Activated naive CD4-positive, alpha-beta T cell treated with anti-CD3 and anti-CD28 coated beads for 36 hours (primary cell): ENCODE results near the gene CMIP. TPM values are rescaled to one million over a fixed set of nuclear protein-coding genes. Genes with fewer than 3 reads are reported as not detected.
"Not testable (repeated sequence)": the region's sequence is repeated elsewhere in the genome, so short reads cannot be mapped to it uniquely, and the experiment has no call there.

ENCODE experiments used
- CTCF ChIA-PET: fragments of 350-600 bp; sonication (Branson Sonifier 250); formaldehyde crosslinking; loops from one replicate; lab custom pipeline; 2021; ENCODE audit warnings: antibody characterized with exemption; lab: Charles Lee
- DNase-seq: peaks from one replicate; pipeline ENCODE4 v3.0.0-alpha.2; 2020
- H3K27ac Mint-ChIP-seq: one replicate; pipeline ENCODE4 v1.8.0; 2021; ENCODE audit warnings: mild to moderate bottlenecking, mixed read lengths
- H3K27me3 Mint-ChIP-seq: one replicate; pipeline ENCODE4 v1.8.0; 2021; ENCODE audit warnings: low read depth, mixed read lengths
- H3K36me3 Mint-ChIP-seq: one replicate; pipeline ENCODE4 v1.8.0; 2021; ENCODE audit warnings: low read depth, mixed read lengths
- H3K4me1 Mint-ChIP-seq: one replicate; pipeline ENCODE4 v1.8.0; 2021; ENCODE audit warnings: low read depth, mixed read lengths
- H3K4me3 Mint-ChIP-seq: one replicate; pipeline ENCODE4 v1.8.0; 2021; ENCODE audit warnings: mild to moderate bottlenecking, moderate library complexity, mixed read lengths
- H3K9me3 Mint-ChIP-seq: one replicate; pipeline ENCODE4 v1.8.0; 2021; ENCODE audit warnings: mixed read lengths
- intact Hi-C: fragments of 100-400 bp; cut with micrococcal nuclease; formaldehyde crosslinking; loops from one replicate; pipeline ENCODE4 v1.15.1; 2023
- total RNA-seq, 2 experiments: library from RNA; stranded (reverse); gene quantifications; one replicate each; pipeline ENCODE4 v1.2.3, GENCODE V29; 2021

The CMIP gene
- total RNA-seq, 2 experiments from 2014 or later: 28.6 to 28.8 TPM

DNA sequence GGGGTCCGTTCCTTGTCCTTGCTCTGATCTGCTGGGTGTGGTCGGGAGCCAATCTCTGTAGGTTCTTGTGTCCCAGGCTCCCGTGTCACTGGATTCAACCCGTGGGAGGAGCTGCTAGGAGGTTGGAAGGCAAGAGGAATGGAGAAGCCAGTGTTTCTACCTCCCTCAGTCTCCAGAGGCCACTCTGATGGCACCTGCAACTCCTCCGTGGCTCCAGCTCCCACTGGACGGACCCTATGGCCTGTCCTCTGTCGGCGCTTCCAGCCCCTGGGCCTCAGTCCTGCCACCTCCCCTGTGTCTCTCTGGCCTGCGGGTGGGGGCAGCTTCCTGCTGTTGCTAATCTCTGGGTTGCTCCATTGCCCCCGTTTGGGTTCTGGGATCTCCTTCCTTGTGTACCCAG, 71.1 kb downstream of the CMIP start:
- intact Hi-C loops: no loop called here
- CTCF ChIA-PET: no interaction called here
- peaks cover 3% of the 10 kb centered on the region for H3K4me1 Mint-ChIP-seq
- H3K4me3 Mint-ChIP-seq: no peak overlapping the region
- no peak for DNase-seq
- no peak overlapping the region for H3K27ac Mint-ChIP-seq
- H3K9me3 Mint-ChIP-seq: no peaks in the 10 kb centered on the region
- H3K27me3 Mint-ChIP-seq: no peaks in the 10 kb centered on the region
- H3K36me3 Mint-ChIP-seq: no peaks in the 10 kb centered on the region

DNA sequence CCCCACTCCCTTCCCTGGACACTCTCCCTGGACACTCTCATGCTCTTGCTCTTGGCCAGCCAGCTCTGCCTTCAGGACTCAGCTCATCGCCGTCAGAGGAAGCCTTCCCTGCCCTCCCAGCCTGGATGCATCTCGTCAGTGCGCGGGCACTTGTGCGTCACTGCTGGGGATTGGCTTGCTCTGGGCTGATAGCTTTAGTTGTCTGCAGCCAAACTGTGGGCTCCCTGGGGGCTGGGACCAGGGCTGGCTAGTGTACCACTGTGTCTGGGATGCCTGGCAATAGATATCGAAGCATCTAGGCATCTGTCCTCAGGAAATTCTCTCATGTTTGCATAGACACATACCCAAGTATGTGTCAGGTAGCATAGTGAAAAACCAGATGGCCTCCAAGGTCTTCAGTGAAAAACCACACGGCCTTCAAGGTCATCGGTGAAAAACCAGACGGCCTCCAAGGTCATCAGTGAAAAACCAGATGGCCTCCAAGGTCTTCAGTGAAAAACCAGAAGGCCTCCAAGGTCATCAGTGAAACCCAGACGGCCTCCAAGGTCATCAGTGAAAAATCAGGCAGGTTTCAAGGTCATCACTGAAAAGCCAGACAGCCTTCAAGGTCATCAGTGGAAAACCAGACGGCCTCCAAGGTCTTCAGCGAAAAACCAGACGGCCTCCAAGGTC, 72.0 kb downstream of the CMIP start:
- Mint-ChIP-seq H3K27ac (no peak overlapping the region), H3K36me3 (no peaks in the 10 kb centered on the region), H3K4me3 (no peak overlapping the region), H3K9me3 (no peaks in the 10 kb centered on the region), H3K4me1 (peaks cover 11% of the 10 kb centered on the region), H3K27me3 (no peaks in the 10 kb centered on the region)
- CTCF ChIA-PET: no interaction called here
- DNase-seq: no peak
- intact Hi-C loops: no loop called here

DNA sequence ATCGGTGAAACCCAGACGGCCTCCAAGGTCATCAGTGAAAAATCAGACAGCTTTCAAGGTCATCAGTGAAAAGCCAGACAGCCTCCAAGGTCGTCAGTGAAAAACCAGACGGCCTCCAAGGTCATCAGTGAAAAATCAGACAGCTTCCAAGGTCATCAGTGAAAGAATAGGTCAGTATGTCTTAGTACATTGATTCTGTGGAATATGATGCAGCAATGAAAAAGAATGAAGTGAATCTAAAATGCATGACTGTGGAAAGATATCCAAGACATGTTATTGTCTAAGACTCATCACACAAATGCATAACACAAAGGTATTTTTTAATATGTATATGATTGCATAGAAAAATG, 72.5 kb downstream of the CMIP start:
- DNase-seq: no peak
- CTCF ChIA-PET: no interaction called here
- no peaks in the 10 kb centered on the region for H3K36me3 Mint-ChIP-seq
- H3K4me1 Mint-ChIP-seq: peaks cover 12% of the 10 kb centered on the region
- intact Hi-C loops: no loop called here
- no peaks in the 10 kb centered on the region for H3K9me3 Mint-ChIP-seq
- H3K27me3 Mint-ChIP-seq: no peaks in the 10 kb centered on the region
- H3K4me3 Mint-ChIP-seq: no peak overlapping the region
- no peak overlapping the region for H3K27ac Mint-ChIP-seq

DNA sequence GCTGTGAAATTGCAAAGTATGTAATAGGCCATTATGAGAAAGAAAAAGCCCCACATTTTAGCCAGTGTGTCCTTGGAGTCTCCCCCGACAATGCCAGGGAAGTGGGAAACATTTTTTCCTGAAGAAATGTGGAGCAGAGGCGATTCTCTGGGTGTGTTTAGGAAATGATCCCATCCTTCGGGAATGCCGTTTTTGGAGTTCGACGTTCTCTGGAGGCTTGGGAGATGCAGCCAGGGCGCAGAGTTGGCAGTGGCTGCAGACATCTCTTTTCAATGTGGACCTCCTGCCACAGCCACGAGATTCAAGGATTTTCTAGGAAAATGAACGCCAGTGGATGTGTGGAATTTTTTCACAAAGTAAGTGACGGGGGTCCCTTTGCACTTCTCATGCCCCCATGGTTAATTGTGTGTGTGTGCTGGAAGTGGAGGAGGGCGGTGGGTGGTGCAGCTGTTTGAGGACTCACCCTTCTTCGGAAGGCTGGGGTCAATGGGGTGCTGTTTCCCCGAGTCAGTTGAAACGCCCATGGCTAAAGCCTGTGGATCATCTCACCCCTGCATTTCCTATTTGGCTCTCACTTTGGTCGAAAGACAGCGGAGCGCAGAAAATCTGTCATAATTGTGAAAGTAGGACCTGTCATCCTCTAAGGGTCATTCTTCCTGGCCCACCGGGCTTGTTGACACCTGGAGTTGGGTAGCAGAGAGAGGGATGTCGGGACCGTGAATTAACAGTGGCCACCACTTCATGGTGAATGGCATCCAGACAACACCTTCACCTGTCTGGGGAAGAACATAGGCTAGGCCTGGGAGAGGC, 73.2 kb downstream of the CMIP start:
- DNase-seq: no peak
- H3K36me3 Mint-ChIP-seq: no peaks in the 10 kb centered on the region
- CTCF ChIA-PET: no interaction called here
- H3K4me3 Mint-ChIP-seq: no peak overlapping the region
- no peak overlapping the region for H3K27ac Mint-ChIP-seq
- H3K27me3 Mint-ChIP-seq: no peaks in the 10 kb centered on the region
- no peaks in the 10 kb centered on the region for H3K9me3 Mint-ChIP-seq
- intact Hi-C loops: no loop called here
- peaks cover 12% of the 10 kb centered on the region for H3K4me1 Mint-ChIP-seq

DNA sequence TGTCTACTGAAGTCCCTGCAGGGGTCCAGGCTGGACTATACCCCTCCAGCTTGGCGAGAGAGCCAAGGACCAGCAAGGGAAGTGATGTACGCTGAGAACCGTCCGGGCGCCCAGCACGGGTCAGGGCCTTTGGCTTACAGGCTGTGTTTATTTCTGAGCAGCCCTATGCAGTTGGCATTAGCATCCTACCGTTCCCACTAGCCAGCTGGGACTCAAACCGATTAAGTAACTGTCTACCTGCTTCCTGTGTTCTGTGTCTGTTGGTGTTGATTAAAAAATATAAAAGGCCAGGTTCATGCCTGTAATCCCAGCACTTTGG, 73.8 kb downstream of the CMIP start:
- peaks cover 12% of the 10 kb centered on the region for H3K4me1 Mint-ChIP-seq
- H3K9me3 Mint-ChIP-seq: no peaks in the 10 kb centered on the region
- CTCF ChIA-PET: no interaction called here
- H3K27me3 Mint-ChIP-seq: no peaks in the 10 kb centered on the region
- no peak overlapping the region for H3K27ac Mint-ChIP-seq
- H3K4me3 Mint-ChIP-seq: no peak overlapping the region
- intact Hi-C loops: no loop called here
- no peaks in the 10 kb centered on the region for H3K36me3 Mint-ChIP-seq
- no peak for DNase-seq

DNA sequence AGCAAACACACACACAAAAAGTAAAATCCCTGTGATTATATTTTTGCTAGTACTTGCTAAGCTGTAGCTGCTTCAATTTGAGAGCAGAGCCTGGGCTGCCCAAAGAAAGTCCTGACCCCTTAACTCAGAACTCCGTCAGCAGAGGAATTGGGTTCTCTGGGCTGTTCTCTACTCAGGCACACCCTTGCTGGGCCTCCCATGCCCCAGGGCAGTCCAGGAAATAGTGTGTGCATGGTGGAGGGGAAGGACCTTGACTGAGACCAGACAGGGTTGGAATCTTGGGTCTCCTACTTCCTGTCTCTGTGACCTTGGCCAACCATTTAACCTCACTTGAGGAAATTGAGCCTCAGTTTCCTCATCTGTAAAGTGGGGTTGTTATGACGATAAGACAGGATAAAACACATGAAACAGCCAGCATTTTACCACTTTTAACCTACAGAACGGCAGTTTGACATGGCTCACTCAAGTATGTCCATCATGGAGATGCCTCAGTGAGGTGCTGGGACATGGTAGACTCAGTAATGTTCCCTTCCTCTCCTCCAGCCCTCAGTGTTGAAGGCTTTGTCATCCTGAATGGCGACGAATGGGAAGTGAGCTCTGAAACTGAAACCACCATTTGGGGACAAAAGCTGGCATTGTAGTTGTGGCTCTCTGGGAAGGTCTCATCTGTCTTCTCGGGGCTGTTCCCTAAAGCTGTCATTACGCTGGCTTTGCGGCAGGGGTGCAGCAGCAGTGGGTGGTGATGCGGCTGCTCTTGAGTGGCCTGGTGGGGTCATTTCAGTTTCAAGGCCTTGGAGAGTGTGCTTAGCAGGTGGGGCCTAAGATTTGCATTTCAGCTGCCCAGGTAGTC, 74.9 kb downstream of the CMIP start:
- DNase-seq: no peak
- Mint-ChIP-seq H3K4me3 (no peak overlapping the region), H3K27ac (no peak overlapping the region), H3K9me3 (no peaks in the 10 kb centered on the region), H3K36me3 (no peaks in the 10 kb centered on the region), H3K27me3 (no peaks in the 10 kb centered on the region), H3K4me1 (peaks cover 12% of the 10 kb centered on the region)
- intact Hi-C loops: no loop called here
- CTCF ChIA-PET: no interaction called here

DNA sequence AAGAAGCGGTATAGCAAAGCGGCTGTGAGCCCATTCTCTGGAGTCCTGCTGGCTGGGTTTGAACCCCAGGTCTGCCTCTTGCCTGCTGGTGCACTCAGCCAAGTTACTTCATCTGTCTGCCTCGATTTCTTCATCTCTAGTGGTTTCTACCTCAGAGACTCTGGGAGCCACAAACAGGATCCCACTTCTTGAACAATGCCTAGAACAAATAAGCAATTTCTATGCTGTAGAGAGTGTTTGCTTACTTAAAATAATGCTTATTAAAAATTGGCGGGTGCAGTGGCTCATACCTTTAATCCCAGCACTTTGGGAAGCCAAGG, 75.5 kb downstream of the CMIP start:
- Mint-ChIP-seq H3K9me3 (no peaks in the 10 kb centered on the region), H3K27ac (no peak overlapping the region), H3K27me3 (no peaks in the 10 kb centered on the region), H3K36me3 (no peaks in the 10 kb centered on the region), H3K4me3 (no peak overlapping the region), H3K4me1 (peaks cover 12% of the 10 kb centered on the region)
- CTCF ChIA-PET: no interaction called here
- no peak for DNase-seq
- intact Hi-C loops: no loop called here

DNA sequence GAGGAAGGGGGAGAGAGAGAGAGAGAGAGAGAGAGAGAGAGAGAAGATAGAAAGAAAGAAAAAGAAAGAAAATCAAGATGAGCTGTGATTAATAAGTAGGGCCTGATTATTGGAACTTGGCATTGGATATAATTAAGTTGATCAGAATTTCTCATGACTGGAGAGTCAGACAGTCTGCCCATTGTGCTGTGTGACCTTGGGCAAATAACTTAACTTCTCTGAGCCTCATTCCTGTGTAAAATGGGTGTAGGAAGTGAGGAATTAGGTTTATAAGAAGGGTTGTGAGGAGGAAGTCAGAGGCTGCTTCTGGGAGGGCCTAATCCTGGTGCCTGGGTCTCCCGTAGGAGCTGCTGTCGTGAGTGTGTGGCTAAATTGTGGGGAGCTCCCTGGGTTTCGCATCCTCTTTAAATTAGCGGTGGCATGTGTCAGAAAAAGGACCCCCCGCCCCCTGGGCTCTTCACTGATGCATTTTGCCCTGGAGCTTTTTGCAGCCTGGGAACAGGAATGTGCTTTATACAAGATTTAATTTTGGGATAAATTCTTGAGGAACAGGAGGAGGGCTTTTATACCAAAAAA, 76.0 kb downstream of the CMIP start:
- no peak for DNase-seq
- H3K9me3 Mint-ChIP-seq: no peaks in the 10 kb centered on the region
- CTCF ChIA-PET: interaction anchor here (0.7 to 0.8 kb wide), 2 partner anchors 9 to 51 kb away, joined by 3 read pairs; no protein-coding TSS in a partner anchor
- no peak overlapping the region for H3K4me3 Mint-ChIP-seq
- H3K27me3 Mint-ChIP-seq: no peaks in the 10 kb centered on the region
- no peak overlapping the region for H3K27ac Mint-ChIP-seq
- intact Hi-C loops: no loop called here
- H3K36me3 Mint-ChIP-seq: no peaks in the 10 kb centered on the region
- peaks cover 12% of the 10 kb centered on the region for H3K4me1 Mint-ChIP-seq

DNA sequence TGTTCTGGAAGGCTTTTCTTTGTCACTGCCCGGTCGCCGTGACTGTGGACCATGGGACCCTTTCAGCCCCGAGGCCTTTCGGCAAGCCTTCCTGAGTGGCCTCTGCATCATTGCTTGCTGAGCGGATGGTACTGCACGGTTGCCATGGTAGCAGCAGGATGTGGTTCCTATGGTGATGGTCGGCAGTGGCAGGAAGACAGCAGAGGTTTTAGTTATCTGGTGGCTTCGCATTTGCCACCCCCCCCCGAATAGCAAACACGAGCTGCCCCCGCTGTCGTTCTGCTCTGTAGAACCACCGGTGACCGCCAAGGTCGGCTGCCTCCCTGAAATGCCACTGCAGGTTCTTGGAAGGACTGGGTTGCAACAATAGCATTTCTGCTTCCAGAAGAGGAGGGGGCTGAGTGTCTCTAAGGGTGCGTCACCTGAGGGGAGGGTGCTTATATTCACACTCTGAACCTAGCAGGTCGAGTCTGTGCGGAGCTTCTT, 76.6 kb downstream of the CMIP start:
- peak; percentile 77 for DNase-seq
- Mint-ChIP-seq H3K9me3 (no peaks in the 10 kb centered on the region), H3K36me3 (no peaks in the 10 kb centered on the region), H3K27ac (no peak overlapping the region), H3K27me3 (no peaks in the 10 kb centered on the region), H3K4me3 (no peak overlapping the region), H3K4me1 (peaks cover 12% of the 10 kb centered on the region)
- intact Hi-C loops: no loop called here
- CTCF ChIA-PET: interaction anchor here (0.7 to 1.0 kb wide), 3 partner anchors 16 to 204 kb away, joined by 3 to 4 read pairs (median 3); no protein-coding TSS in a partner anchor

DNA sequence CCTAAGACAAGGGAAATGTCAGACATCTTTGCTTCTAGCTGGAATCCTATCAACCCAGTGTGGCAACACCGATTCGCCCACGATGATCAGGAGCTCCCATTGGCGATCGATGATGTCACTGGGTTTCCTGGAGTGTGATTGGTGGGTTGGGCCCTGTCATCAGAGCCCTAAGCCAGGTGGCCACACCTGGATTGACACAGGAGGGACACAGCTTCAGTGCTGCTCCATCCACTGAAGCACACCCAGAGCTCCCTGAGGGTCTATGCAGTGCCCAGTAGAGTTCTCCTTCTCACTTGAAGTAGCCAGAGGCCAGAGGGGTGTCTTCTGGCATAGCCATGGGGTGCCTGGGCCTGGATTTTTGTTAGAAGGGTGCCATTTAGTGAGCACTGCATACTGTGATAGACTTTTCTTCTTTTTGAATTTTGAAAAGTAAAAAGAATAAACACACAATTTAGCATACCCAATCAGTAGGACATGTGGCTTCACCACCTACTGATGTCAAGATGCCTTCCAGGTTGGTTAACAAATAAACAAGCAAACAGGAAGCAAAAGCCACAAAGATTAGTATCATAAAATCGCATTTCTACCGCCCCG, 77.6 kb downstream of the CMIP start:
- peaks cover 17% of the 10 kb centered on the region for H3K4me1 Mint-ChIP-seq
- H3K27me3 Mint-ChIP-seq: no peaks in the 10 kb centered on the region
- DNase-seq: no peak
- H3K36me3 Mint-ChIP-seq: no peaks in the 10 kb centered on the region
- intact Hi-C loops: no loop called here
- no peaks in the 10 kb centered on the region for H3K9me3 Mint-ChIP-seq
- H3K27ac Mint-ChIP-seq: no peak overlapping the region
- H3K4me3 Mint-ChIP-seq: no peak overlapping the region
- CTCF ChIA-PET: interaction anchor here (0.7 to 1.0 kb wide), 3 partner anchors 17 to 203 kb away, joined by 3 to 4 read pairs (median 3); no protein-coding TSS in a partner anchor

DNA sequence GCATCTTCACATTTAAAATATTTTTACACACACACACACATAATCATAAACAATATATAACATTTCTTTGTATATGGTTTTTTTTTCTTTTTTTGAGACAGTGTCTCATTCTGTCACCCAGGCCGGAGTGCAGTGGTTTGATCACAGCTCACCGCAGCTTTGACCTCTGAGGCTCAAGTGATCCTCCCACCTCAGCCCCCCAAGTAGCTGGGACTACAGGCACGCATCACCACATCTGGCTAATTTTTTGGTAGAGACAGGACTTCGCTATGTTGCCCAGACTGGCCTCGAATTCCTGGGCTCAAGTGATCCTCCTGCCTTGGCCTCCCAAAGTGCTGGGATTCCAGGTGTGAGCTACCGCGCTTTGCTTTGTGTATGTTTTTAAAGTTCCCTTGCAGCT, 78.2 kb downstream of the CMIP start:
- intact Hi-C loops, H3K27ac Mint-ChIP-seq, H3K9me3 Mint-ChIP-seq, H3K27me3 Mint-ChIP-seq, H3K36me3 Mint-ChIP-seq, H3K4me3 Mint-ChIP-seq, DNase-seq: not testable (repeated sequence)
- CTCF ChIA-PET: interaction anchor here (2.0 kb wide), 1 partner anchor 119 kb away, joined by 5 read pairs; no protein-coding TSS in a partner anchor
- H3K4me1 Mint-ChIP-seq: peaks cover 19% of the 10 kb centered on the region
